Endothelial cell of umbilical vein (primary cell): ENCODE measurements around the gene FMN1. TPM values are rescaled to one million over a fixed set of nuclear protein-coding genes. Genes with fewer than 3 reads are reported as not detected.

Experiments used
- BruUV-seq: library from RNA; stranded (reverse); fragments of 400-500 nt; replicated peaks from 2 replicates; lab custom pipeline; 2021; lab: Mats Ljungman, UMichigan
- CTCF ChIA-PET: fragments of 300-600, 350-600 bp; sonication (Branson Sonifier 250); formaldehyde crosslinking; loops from one replicate; lab custom pipeline; 2021; ENCODE audit warnings: antibody characterized with exemption, inconsistent platforms; lab: Charles Lee
- POLR2A ChIA-PET: fragments of 300-600, 350-600 bp; sonication (Branson Sonifier 250); formaldehyde crosslinking; loops from one replicate; lab custom pipeline; 2021; ENCODE audit warnings: antibody characterized with exemption, inconsistent platforms; lab: Charles Lee
- DNase-seq: peaks from one replicate; pipeline ENCODE4 v3.0.0-alpha.2; 2011; ENCODE audit warnings: low read depth, low spot score
- FAIRE-seq: peaks from 2 replicates; lab custom pipeline; 2011; peaks lifted over from hg19 to GRCh38; lab: Jason Lieb, UNC
- H2AFZ ChIP-seq: 2 replicates; pipeline ENCODE4 v1.6.0; 2012; ENCODE audit warnings: low read depth, low read length, control low read depth, inconsistent platforms
- H3K27ac ChIP-seq: 2 replicates; pipeline ENCODE4 v1.5.1; 2011; ENCODE audit warnings: low read depth, mild to moderate bottlenecking, control low read depth, low read length, moderate library complexity; ENCODE audit not compliant: insufficient read depth
- H3K27me3 ChIP-seq, 2 experiments: 2 replicates each; pipeline versions ENCODE4 v1.6.0 to v1.6.1; 2011; ENCODE audit warnings: low read length in 2 of 2, mixed read lengths in 1 of 2; ENCODE audit not compliant: control insufficient read depth in 2 of 2, insufficient read depth in 2 of 2
- H3K36me3 ChIP-seq, 2 experiments: 2 replicates in 1 of 2; 3 replicates in 1 of 2; pipeline ENCODE4 v1.5.1; 2011; ENCODE audit warnings: low read length in 2 of 2, mild to moderate bottlenecking in 1 of 2, moderate library complexity in 1 of 2; ENCODE audit not compliant: control insufficient read depth in 2 of 2, insufficient read depth in 2 of 2; ENCODE audit errors: extremely low read depth in 1 of 2
- H3K4me1 ChIP-seq: 3 replicates; pipeline ENCODE4 v1.5.1; 2011; ENCODE audit warnings: mild to moderate bottlenecking, low read length; ENCODE audit not compliant: control insufficient read depth, insufficient read depth; ENCODE audit errors: extremely low read depth
- H3K4me2 ChIP-seq: 2 replicates; pipeline ENCODE4 v1.6.1; 2011; ENCODE audit warnings: low read length, control low read depth, mixed read lengths; ENCODE audit not compliant: insufficient read depth
- H3K4me3 ChIP-seq, 3 experiments: fragments of 200-600 bp in 1 of 3; sonication (generic), shearing (Covaris generic) in 1 of 3; replicated peaks in 1 of 3; 2 replicates each; pipeline ENCODE4 v1.5.1; 2011 to 2016; ENCODE audit warnings: control low read depth in 3 of 3, low read length in 3 of 3, mild to moderate bottlenecking in 2 of 3, inconsistent platforms in 1 of 3, low read depth in 1 of 3, moderate library complexity in 1 of 3; ENCODE audit not compliant: insufficient read depth in 1 of 3
- H3K79me2 ChIP-seq: 2 replicates; pipeline ENCODE4 v1.6.0; 2012; ENCODE audit warnings: low read length, inconsistent platforms; ENCODE audit not compliant: control insufficient read depth, insufficient read depth
- H3K9ac ChIP-seq: replicated peaks from 2 replicates; pipeline ENCODE3; 2011; ENCODE audit warnings: low read length, control low read depth; ENCODE audit not compliant: insufficient read depth; ENCODE audit errors: extremely low read depth
- H3K9me1 ChIP-seq: replicated peaks from 3 replicates; pipeline ENCODE4 v1.6.0; 2011; ENCODE audit warnings: mild to moderate bottlenecking, low read length; ENCODE audit not compliant: control insufficient read depth, insufficient read depth; ENCODE audit errors: extremely low read depth
- H3K9me3 ChIP-seq: replicated peaks from 2 replicates; pipeline ENCODE4 v1.5.1; 2012; ENCODE audit warnings: low read length, inconsistent platforms; ENCODE audit not compliant: control insufficient read depth, insufficient read depth
- H4K20me1 ChIP-seq: replicated peaks from 2 replicates; pipeline ENCODE3; 2011; ENCODE audit warnings: mild to moderate bottlenecking, low read length; ENCODE audit not compliant: control insufficient read depth, insufficient read depth; ENCODE audit errors: extremely low read depth
- EZH2 ChIP-seq: IDR thresholded peaks from 2 replicates; pipeline ENCODE4 v1.6.1; 2012; ENCODE audit warnings: borderline replicate concordance, low read depth, mild to moderate bottlenecking, moderate library complexity, low read length, inconsistent platforms; ENCODE audit not compliant: severe bottlenecking
- FOS ChIP-seq: IDR thresholded peaks from 2 replicates; pipeline ENCODE4 v1.6.1; 2011; ENCODE audit warnings: mild to moderate bottlenecking, low read length, moderate library complexity, borderline replicate concordance; ENCODE audit not compliant: insufficient read depth
- GATA2 ChIP-seq: IDR thresholded peaks from 2 replicates; pipeline ENCODE4 v1.7.0; 2011; ENCODE audit warnings: low read depth, mild to moderate bottlenecking, moderate library complexity, mixed read lengths, low read length; ENCODE audit not compliant: insufficient read length, insufficient read depth
- JUN ChIP-seq: IDR thresholded peaks from 2 replicates; pipeline ENCODE4 v1.6.1; 2011; ENCODE audit warnings: borderline replicate concordance, low read depth; ENCODE audit not compliant: insufficient read length, insufficient read depth
- MYC ChIP-seq: IDR thresholded peaks from one replicate; pipeline ENCODE4 v1.6.1; 2011; ENCODE audit warnings: mild to moderate bottlenecking, low read depth, low read length
- POLR2A ChIP-seq: IDR thresholded peaks from 2 replicates; pipeline ENCODE4 v1.6.1; 2012; ENCODE audit warnings: low read depth, mild to moderate bottlenecking, control low read depth, low read length
- POLR2AphosphoS5 ChIP-seq: IDR thresholded peaks from 2 replicates; pipeline ENCODE4 v1.6.1; 2012; ENCODE audit warnings: low read depth, mild to moderate bottlenecking, control low read depth, low read length, moderate library complexity; ENCODE audit not compliant: insufficient read depth
- dilution Hi-C: fragments of 300-500 bp; cut with MboI; formaldehyde crosslinking; loops from one replicate; pipeline ENCODE4 v1.15.0; 2019; ENCODE audit warnings: low sequenced_read_pairs; ENCODE audit not compliant: extremely low pct_ligation_motif_present
- intact Hi-C: fragments of 100-400 bp; cut with micrococcal nuclease; formaldehyde crosslinking; loops from one replicate; pipeline ENCODE4 v1.10.0; 2022
- polyA plus RNA-seq, 4 experiments: library from polyadenylated mRNA; depleted of rRNA in 3 of 4; stranded (reverse) in 3 of 4; unstranded in 1 of 4; fragments of >200 nt; gene quantifications; 2 replicates each; pipeline versions ENCODE4 v1.2.1 to v1.2.3, GENCODE V29; 2011 to 2012; ENCODE audit warnings: missing spikeins in 1 of 4
- total RNA-seq: library from RNA; stranded (reverse); gene quantifications from 2 replicates; pipeline ENCODE4 v1.2.3, GENCODE V29; 2021
- TF ChIP-seq, protein P1 (sequence below), 2 donors: IDR thresholded peaks; 1 replicate in 1 of 2; 2 replicates in 1 of 2; pipeline ENCODE4 v1.5.1; 2011; ENCODE audit warnings: low read length in 2 of 2, mild to moderate bottlenecking in 2 of 2, moderate library complexity in 2 of 2, control low read depth in 1 of 2, inconsistent platforms in 1 of 2, low read depth in 1 of 2; ENCODE audit not compliant: insufficient read depth in 1 of 2; ENCODE audit errors: extremely low read depth in 1 of 2
- TF ChIP-seq, protein P2 (sequence below): IDR thresholded peaks from 2 replicates; pipeline ENCODE4 v1.6.1; 2011; ENCODE audit not compliant: insufficient read depth, insufficient read length

Gene FMN1
- total and polyA plus RNA-seq, 2 donors (not counting 3 experiments of a cell fraction or from before 2014, with no cell fraction given), result 0.01 to 0.29 TPM

- intact Hi-C loops, result no loop called here
- Histone ChIP-seq H2AFZ (no peak overlapping the region), H3K27ac (no peak overlapping the region), H3K9me3 (no peaks in the 10 kb centered on the region), H3K4me3 (no peak overlapping the region), H3K36me3 (no peaks in the 10 kb centered on the region), H3K9ac (no peak overlapping the region), H3K27me3 (no peaks in the 10 kb centered on the region), H3K79me2 (no peaks in the 10 kb centered on the region), H3K9me1 (no peaks in the 10 kb centered on the region), H3K4me1 (peaks cover 15% of the 10 kb centered on the region), H3K4me2 (no peak overlapping the region), H4K20me1 (no peaks in the 10 kb centered on the region)
- DNase-seq (no peak), FAIRE-seq (no peak)
- no peak for TF ChIP-seq POLR2A
- TF ChIP-seq FOS, result no peak
- TF ChIP-seq, protein P1, sequence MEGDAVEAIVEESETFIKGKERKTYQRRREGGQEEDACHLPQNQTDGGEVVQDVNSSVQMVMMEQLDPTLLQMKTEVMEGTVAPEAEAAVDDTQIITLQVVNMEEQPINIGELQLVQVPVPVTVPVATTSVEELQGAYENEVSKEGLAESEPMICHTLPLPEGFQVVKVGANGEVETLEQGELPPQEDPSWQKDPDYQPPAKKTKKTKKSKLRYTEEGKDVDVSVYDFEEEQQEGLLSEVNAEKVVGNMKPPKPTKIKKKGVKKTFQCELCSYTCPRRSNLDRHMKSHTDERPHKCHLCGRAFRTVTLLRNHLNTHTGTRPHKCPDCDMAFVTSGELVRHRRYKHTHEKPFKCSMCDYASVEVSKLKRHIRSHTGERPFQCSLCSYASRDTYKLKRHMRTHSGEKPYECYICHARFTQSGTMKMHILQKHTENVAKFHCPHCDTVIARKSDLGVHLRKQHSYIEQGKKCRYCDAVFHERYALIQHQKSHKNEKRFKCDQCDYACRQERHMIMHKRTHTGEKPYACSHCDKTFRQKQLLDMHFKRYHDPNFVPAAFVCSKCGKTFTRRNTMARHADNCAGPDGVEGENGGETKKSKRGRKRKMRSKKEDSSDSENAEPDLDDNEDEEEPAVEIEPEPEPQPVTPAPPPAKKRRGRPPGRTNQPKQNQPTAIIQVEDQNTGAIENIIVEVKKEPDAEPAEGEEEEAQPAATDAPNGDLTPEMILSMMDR (IDR thresholded peaks at IDR 0.05; ENCODE audit: extremely low read depth in 1 of 2, insufficient read depth in 1 of 2, low read depth in 1 of 2, low read length in 2 of 2), result no peak
- TF ChIP-seq EZH2, result no peak
- TF ChIP-seq POLR2AphosphoS5, result no peak
- TF ChIP-seq, protein P2, sequence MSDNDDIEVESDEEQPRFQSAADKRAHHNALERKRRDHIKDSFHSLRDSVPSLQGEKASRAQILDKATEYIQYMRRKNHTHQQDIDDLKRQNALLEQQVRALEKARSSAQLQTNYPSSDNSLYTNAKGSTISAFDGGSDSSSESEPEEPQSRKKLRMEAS, result no peak
- TF ChIP-seq GATA2, result no peak
- TF ChIP-seq JUN, result no peak
- no peak for TF ChIP-seq MYC
- dilution Hi-C loops, result no loop called here
- no TSS peak for BruUV-seq
- ChIA-PET POLR2A (no interaction called here), CTCF (no interaction called here)
Measured at GRCh38 chr15:32881528-32881927, 313.0 kb downstream of the FMN1 start.
